ENCODE measurements around the gene TRIM9. TPM values are rescaled to one million over a fixed set of nuclear protein-coding genes. Genes with fewer than 3 reads are reported as not detected.

Gene TRIM9
- total RNA-seq, 1 donor from 2014 or later = 8.9 TPM

GRCh38 chr14:50972734-50973133, 122.2 kb downstream of the TRIM9 start:
- peaks cover 15% of the 10 kb centered on the region for H3K4me1 Mint-ChIP-seq
- DNase-seq (ENCODE audit: low spot score in 2 of 2, unreplicated experiment in 2 of 2) = no peak
- peaks cover 9% of the 10 kb centered on the region for H3K27me3 Mint-ChIP-seq (ENCODE audit: low read depth)
- no peak overlapping the region for H3K4me3 Mint-ChIP-seq
- no peak for TF ChIP-seq CTCF (IDR thresholded peaks at IDR 0.05; ENCODE audit: unreplicated experiment)
- no peaks in the 10 kb centered on the region for H3K36me3 Mint-ChIP-seq
- H3K27ac Mint-ChIP-seq = no peak overlapping the region
- H3K9me3 Mint-ChIP-seq = no peaks in the 10 kb centered on the region

GRCh38 chr14:50970886-50971781, 123.8 kb downstream of the TRIM9 start:
- Mint-ChIP-seq H3K27ac (peak overlapping the region; percentile 7), H3K4me3 (no peak overlapping the region), H3K9me3 (no peaks in the 10 kb centered on the region), H3K4me1 (peaks cover 19% of the 10 kb centered on the region), H3K36me3 (no peaks in the 10 kb centered on the region), H3K27me3 (ENCODE audit: low read depth) (peaks cover 9% of the 10 kb centered on the region)
- no peak for TF ChIP-seq CTCF (IDR thresholded peaks at IDR 0.05; ENCODE audit: unreplicated experiment)
- DNase-seq (ENCODE audit: low spot score in 2 of 2, unreplicated experiment in 2 of 2) = no peak

- Mint-ChIP-seq H3K36me3 (no peaks in the 10 kb centered on the region), H3K9me3 (no peaks in the 10 kb centered on the region), H3K4me1 (peaks cover 48% of the 10 kb centered on the region), H3K27me3 (ENCODE audit: low read depth) (peaks cover 3% of the 10 kb centered on the region), H3K4me3 (no peak overlapping the region), H3K27ac (peak overlapping the region; percentile 39)
- no peak for TF ChIP-seq CTCF (IDR thresholded peaks at IDR 0.05; ENCODE audit: unreplicated experiment)
- no peak for DNase-seq (ENCODE audit: low spot score in 2 of 2, unreplicated experiment in 2 of 2)
Measured at GRCh38 chr14:50967790-50968189, 127.1 kb downstream of the TRIM9 start.

GRCh38 chr14:50967103-50967502, 127.8 kb downstream of the TRIM9 start:
- Mint-ChIP-seq H3K27me3 (ENCODE audit: low read depth) (no peaks in the 10 kb centered on the region), H3K9me3 (no peaks in the 10 kb centered on the region), H3K4me3 (no peak overlapping the region), H3K36me3 (no peaks in the 10 kb centered on the region), H3K27ac (peak overlapping the region; percentile 19), H3K4me1 (peaks cover 53% of the 10 kb centered on the region)
- no peak for TF ChIP-seq CTCF (IDR thresholded peaks at IDR 0.05; ENCODE audit: unreplicated experiment)
- no peak for DNase-seq (ENCODE audit: low spot score in 2 of 2, unreplicated experiment in 2 of 2)

- no peak for TF ChIP-seq CTCF (IDR thresholded peaks at IDR 0.05; ENCODE audit: unreplicated experiment)
- no peaks in the 10 kb centered on the region for H3K27me3 Mint-ChIP-seq (ENCODE audit: low read depth)
- H3K9me3 Mint-ChIP-seq = no peaks in the 10 kb centered on the region
- H3K36me3 Mint-ChIP-seq = no peaks in the 10 kb centered on the region
- peak; percentile 50 to 68 for DNase-seq (ENCODE audit: low spot score in 2 of 2, unreplicated experiment in 2 of 2)
- peaks cover 58% of the 10 kb centered on the region for H3K4me1 Mint-ChIP-seq
- peak overlapping the region; percentile 90 for H3K27ac Mint-ChIP-seq
- peak overlapping the region; percentile 0 for H3K4me3 Mint-ChIP-seq
Measured at GRCh38 chr14:50964683-50965390, 130.1 kb downstream of the TRIM9 start.

Data from mesothelial cell of epicardium (in vitro differentiated cells).